Psoas muscle (tissue), 8 donors: Measurements from ENCODE around the gene HS3ST6. TPM values are rescaled to one million over a fixed set of nuclear protein-coding genes. Genes with fewer than 3 reads are reported as not detected.

Experiments
- ATAC-seq, 4 donors: fragments of 200-7000 bp; cut with Tn5 transposase; one replicate each; pipeline ENCODE4 v1.9.1; 2020; ENCODE audit warnings: moderate library complexity in 3 of 4, mild to moderate bottlenecking in 2 of 4
- DNase-seq, 2 donors: peaks; one replicate each; pipeline ENCODE4 v3.0.0-alpha.2; 2020
- H3K27ac ChIP-seq: fragments of 200-600 bp; one replicate; pipeline ENCODE4 v1.8.0; 2022
- H3K27me3 ChIP-seq, 3 donors: fragments of 200-600 bp in 1 of 3; one replicate each; pipeline versions ENCODE4 v1.6.1 to v1.8.0; 2013 to 2022; ENCODE audit warnings: low read length in 2 of 3, mild to moderate bottlenecking in 2 of 3, moderate library complexity in 1 of 3; ENCODE audit not compliant: insufficient read depth in 3 of 3
- H3K36me3 ChIP-seq, 2 donors: fragments of 200-600 bp in 1 of 2; one replicate each; pipeline versions ENCODE4 v1.6.1 to v1.8.0; 2013 to 2022; ENCODE audit warnings: low read depth in 1 of 2, mild to moderate bottlenecking in 1 of 2, moderate library complexity in 1 of 2; ENCODE audit not compliant: insufficient read depth in 1 of 2
- H3K4me1 ChIP-seq: fragments of 200-600 bp; one replicate; pipeline ENCODE4 v1.8.0; 2022
- H3K4me3 ChIP-seq: fragments of 200-600 bp; one replicate; pipeline ENCODE4 v1.8.0; 2022; ENCODE audit warnings: mild to moderate bottlenecking
- H3K9me3 ChIP-seq: fragments of 200-600 bp; one replicate; pipeline ENCODE4 v1.8.0; 2022
- WGBS, 3 donors: extraction: QIAGEN DNeasy Blood & Tissue Kit; methylation state at CpG; one replicate each; pipeline versions ENCODE4 v1.1.6 to v1.1.7; 2013; 5-methylcytosine and 5-hydroxymethylcytosine counted together
- intact Hi-C, 2 donors: fragments of 100-400 bp; cut with DNase I; formaldehyde crosslinking; loops; one replicate each; pipeline versions ENCODE4 v1.11.0 to v1.14.2; 2022
- polyA plus RNA-seq, 3 donors: library from polyadenylated mRNA; stranded (reverse); fragments of 200-250 nt; gene quantifications; one replicate each; pipeline ENCODE4 v1.2.3, GENCODE V29; 2013
- total RNA-seq, 4 donors: library from RNA; stranded (reverse); fragmentation: NEBNext Ultra II Directional in 2 of 4; extraction: Animal tissue kit (Norgen Biotek cat#: 25700) in 2 of 4; gene quantifications; one replicate each; pipeline versions ENCODE4 v1.2.1 to v1.2.4, GENCODE V29; 2021 to 2023
- TF ChIP-seq, protein P1 (sequence below): fragments of 200-600 bp; IDR thresholded peaks from one replicate; pipeline ENCODE4 v1.8.0; 2022; ENCODE audit warnings: antibody characterized with exemption
- donor health status: healthy with polysubstance abuse.
- donor health status: DM: no; HTN: no; CAD: no; lungs with moderate emphysema.
- donor health status: Bipolar disorder and iron deficiency.
- donor health status: healthy.
- donor health status: DM: yes; HTN: yes; CAD: no.
- donor health status: DM: no; HTN: no; CAD: no.
- donor health status: DM: no; HTN: no; CAD: no.
- donor health status: DM: yes; HTN: yes; CAD: no.

Gene HS3ST6
- total and polyA plus RNA-seq, 7 donors = not detected

DNA sequence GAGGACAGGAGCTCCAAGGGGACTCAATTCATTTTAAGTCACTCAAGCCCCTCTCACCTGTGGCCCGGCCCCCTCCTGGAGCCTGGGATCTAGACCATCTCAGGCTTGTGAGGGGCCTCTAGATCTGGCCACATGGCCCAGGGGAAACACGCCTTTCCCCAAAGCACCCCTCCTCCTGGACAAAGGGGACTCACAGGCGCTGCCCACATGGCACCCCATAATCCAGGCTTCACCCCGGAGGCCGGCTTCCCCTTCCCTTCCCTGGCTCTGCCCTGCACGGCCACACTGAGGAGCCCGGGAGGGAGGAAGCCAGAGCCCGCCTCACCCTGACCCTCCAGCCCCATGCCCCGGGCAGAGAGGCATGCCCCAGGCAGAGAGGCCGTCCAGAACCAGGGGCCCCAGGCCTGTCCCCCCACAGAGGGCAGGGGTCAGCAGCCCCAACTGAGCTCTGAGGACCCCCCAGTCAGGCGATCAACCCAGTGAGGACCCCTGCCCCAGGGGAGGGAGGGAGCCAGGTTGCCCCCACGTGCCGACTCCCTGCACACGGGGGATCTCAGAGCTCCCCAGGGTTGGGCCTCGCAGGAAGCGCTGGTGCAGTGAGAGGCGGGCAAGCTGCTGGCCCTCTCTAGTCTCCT lies 10.9 kb downstream of the HS3ST6 start:
- intact Hi-C loops = no loop called here
- H3K4me3 ChIP-seq = no peak overlapping the region
- no peaks in the 10 kb centered on the region for H3K4me1 ChIP-seq
- no peaks in the 10 kb centered on the region for H3K9me3 ChIP-seq
- no peak for DNase-seq
- no peak overlapping the region for H3K27ac ChIP-seq
- ATAC-seq = no peak
- H3K27me3 ChIP-seq = peaks cover 0 to 72% (median 22%) of the 10 kb centered on the region in 3 donors
- H3K36me3 ChIP-seq = no peaks in the 10 kb centered on the region
- WGBS, 3 donors = 70 to 78% (median 72%) methylated on average over 12 to 17 of the region's 17 CpGs
- TF ChIP-seq, protein P1, sequence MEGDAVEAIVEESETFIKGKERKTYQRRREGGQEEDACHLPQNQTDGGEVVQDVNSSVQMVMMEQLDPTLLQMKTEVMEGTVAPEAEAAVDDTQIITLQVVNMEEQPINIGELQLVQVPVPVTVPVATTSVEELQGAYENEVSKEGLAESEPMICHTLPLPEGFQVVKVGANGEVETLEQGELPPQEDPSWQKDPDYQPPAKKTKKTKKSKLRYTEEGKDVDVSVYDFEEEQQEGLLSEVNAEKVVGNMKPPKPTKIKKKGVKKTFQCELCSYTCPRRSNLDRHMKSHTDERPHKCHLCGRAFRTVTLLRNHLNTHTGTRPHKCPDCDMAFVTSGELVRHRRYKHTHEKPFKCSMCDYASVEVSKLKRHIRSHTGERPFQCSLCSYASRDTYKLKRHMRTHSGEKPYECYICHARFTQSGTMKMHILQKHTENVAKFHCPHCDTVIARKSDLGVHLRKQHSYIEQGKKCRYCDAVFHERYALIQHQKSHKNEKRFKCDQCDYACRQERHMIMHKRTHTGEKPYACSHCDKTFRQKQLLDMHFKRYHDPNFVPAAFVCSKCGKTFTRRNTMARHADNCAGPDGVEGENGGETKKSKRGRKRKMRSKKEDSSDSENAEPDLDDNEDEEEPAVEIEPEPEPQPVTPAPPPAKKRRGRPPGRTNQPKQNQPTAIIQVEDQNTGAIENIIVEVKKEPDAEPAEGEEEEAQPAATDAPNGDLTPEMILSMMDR = no peak

GRCh38 chr16:1906846-1907165 lies 11.4 kb downstream of the HS3ST6 start:
- Histone ChIP-seq H3K36me3 (no peaks in the 10 kb centered on the region), H3K9me3 (no peaks in the 10 kb centered on the region), H3K4me1 (no peaks in the 10 kb centered on the region), H3K27me3 (peaks cover 0 to 72% (median 19%) of the 10 kb centered on the region in 3 donors), H3K4me3 (no peak overlapping the region), H3K27ac (no peak overlapping the region)
- ATAC-seq = no peak
- WGBS, 3 donors = 72 to 80% (median 74%) methylated on average over 5 of the region's 5 CpGs
- TF ChIP-seq, protein P1 = no peak
- intact Hi-C loops = no loop called here
- no peak for DNase-seq

- intact Hi-C loops = no loop called here
- DNase-seq = no peak
- H3K4me1 ChIP-seq = no peaks in the 10 kb centered on the region
- no peaks in the 10 kb centered on the region for H3K9me3 ChIP-seq
- H3K4me3 ChIP-seq = no peak overlapping the region
- no peak for ATAC-seq
- H3K27me3 ChIP-seq = peaks cover 0 to 72% (median 19%) of the 10 kb centered on the region in 3 donors
- no peak overlapping the region for H3K27ac ChIP-seq
- 37 to 43% (median 39%) methylated on average over 30 to 31 of the region's 31 CpGs for WGBS, 3 donors
- TF ChIP-seq, protein P1 = no peak
- no peaks in the 10 kb centered on the region for H3K36me3 ChIP-seq
These were observed 12.0 kb downstream of the HS3ST6 start for GRCh38 chr16:1906055-1906845.

DNA sequence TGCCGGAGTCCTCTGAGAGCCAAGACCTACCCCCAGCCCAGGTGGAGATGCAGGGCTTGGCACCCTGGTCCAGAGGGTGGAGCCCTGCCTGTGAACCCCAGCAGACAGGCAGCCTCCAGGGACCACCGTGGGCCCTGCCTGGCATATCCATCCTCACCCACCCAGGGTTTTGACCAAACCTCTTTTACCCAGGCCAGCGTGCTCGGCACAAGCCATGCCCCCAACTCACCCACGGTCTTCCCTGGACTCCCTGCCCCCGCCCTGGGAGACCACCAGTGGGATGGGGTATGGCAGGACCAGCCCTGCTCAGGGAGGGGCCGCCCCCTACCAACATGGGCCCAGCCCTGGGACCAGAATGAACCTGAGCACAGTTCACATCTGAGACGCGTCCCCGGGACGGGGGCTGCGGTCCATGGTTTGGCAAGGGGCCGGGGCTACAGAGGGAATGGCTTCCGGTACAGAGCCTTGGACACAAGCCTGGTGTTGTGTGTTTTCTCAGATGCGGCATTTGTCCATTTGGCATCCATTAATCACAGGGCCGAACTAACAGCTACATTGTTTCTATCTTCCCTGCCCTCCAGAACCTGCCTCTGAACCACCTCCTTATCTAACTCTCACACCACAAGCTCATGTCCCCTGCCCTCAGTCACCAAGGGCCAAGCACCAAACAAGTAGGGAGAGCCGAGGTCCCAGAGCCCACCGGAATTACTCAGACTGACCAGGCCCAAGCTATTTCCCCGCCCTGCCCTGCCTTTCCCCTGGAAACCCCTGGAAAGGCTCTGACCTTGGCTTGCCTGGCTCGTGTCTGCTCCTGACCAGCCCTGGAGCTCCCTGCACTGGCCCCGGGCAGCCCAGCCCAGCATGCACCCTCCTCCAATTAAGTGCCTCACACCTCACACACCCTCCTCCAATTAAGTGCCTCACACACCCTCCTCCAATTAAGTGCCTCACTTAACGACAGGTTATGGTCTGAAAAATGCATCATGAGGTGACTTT lies 14.1 kb downstream of the HS3ST6 start:
- H3K4me1 ChIP-seq = no peaks in the 10 kb centered on the region
- ATAC-seq (no peak), DNase-seq (no peak)

More for the DNA sequence above, 14.1 kb downstream of the HS3ST6 start:
- H3K36me3 ChIP-seq = no peaks in the 10 kb centered on the region
- H3K9me3 ChIP-seq = no peaks in the 10 kb centered on the region
- no peak overlapping the region for H3K27ac ChIP-seq
- WGBS, 3 donors = 42 to 60% (median 45%) methylated on average over 20 to 22 of the region's 22 CpGs
- H3K27me3 ChIP-seq = peaks cover 0 to 77% (median 18%) of the 10 kb centered on the region in 3 donors
- TF ChIP-seq, protein P1 = no peak
- intact Hi-C loops = no loop called here
- H3K4me3 ChIP-seq = no peak overlapping the region
